Epidermal melanocyte (primary cell): ENCODE results near the gene PHYHD1.

ENCODE experiments used
- DNase-seq: peaks from one replicate; pipeline ENCODE4 v3.0.0; 2011; ENCODE audit warnings: low spot score; ENCODE audit not compliant: insufficient read length

PHYHD1 gene

DNA sequence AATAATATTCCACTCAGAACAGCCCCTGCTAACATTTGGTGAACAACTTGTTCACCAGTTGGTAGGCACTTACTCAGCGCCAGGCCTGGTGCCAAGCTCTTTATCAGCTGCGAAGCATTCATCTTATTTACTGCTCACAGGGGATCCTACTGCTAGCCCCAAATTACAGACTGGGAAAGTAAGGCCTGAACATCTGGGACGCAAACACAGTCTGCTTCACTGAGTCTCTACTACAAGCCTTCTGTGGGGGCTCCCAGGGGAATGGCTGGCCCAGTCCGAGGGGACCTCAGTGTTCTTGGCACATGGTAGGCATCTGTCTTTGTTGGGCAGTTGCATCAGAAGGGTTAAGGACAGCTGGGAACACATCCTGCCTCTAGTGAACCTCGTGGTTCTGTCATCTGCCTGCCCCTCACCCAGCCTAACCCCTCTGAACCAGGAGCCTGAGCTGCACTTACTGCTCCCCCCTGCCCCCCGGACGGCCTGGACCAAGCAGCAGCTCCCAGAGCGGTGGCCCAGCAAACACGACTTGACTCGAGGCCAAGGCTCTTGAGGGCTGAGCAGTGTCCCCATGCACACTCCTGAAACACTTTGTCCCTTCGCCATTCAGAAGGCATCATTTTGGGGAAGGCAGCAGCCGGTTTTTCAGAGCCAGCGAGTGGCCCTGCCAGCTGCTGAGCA, at the start of gene PHYHD1:
Gene PHYHD1 (plus strand): TSS at position 602 of the 678 bp plus-strand sequence. CDS start 1,342 bp downstream, outside the sequence.
- no peak for DNase-seq

DNA sequence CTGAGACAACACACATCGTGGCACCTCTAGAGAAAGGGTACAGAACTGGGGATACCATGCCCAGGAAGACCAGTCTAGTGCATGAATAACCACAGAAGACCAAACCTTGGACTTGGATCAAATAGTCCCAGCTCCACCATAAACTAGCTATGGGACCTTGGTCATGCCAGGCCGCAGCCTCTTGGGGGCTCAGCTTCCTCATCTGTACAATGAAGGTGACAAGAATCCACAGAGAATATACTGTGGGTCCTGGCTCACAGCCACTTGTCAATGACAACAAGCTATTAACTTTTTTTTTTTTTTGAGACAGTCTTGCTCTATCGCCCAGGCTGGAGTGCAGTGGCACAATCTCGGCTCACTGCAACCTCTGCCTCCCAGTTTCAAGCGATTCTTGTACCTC, 42.9 kb upstream of the PHYHD1 start:
- no peak for DNase-seq

DNA sequence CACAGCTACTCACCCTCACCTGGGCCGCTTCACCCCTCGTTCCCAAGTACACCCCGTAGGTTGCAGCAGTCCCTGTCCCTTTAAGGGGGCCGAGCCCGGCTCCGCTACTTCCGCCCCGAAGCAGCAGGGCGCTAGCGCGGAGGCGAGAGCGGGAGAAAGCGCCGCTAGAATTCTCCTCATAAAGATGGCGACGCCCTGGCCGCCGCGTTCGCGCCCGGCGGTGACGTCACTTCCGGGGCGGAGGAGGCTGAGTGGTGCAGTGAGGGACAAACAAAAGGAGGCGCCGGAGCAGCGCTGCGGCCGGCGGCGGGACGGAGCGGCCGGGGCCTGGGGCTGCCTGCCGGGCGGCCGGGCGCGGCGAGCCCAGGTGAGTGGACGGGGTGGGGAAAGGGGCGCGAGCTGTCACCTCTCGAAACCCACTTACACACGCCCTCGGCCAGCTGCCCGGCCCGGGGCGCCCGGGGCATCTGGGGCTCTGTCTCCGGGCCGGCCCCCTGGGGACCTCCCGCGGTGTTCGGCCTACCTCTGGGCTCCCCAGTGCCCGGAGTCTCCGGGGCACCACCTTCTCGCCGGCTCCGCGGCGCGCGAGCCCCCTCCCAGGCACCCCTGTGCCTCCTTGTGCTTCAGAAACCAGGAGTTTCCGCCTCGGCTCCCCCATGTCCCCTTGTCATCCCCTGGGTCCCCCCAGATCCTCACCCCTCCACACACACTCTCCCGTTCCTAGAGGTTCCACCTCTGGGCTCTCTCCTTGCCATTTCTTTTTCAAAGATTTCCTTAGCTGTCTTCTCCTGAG, 38.7 kb upstream of the PHYHD1 start, which contains the start of the genes KYAT1 and LRRC8A:
Gene KYAT1 (minus strand): TSS at position 67 of the 793 bp plus-strand sequence. CDS start 36,545 bp downstream, outside the sequence.
Gene LRRC8A (plus strand): TSS at position 250 of the 793 bp plus-strand sequence. CDS start 25,032 bp downstream, outside the sequence.
- DNase-seq = peak; percentile 96

DNA sequence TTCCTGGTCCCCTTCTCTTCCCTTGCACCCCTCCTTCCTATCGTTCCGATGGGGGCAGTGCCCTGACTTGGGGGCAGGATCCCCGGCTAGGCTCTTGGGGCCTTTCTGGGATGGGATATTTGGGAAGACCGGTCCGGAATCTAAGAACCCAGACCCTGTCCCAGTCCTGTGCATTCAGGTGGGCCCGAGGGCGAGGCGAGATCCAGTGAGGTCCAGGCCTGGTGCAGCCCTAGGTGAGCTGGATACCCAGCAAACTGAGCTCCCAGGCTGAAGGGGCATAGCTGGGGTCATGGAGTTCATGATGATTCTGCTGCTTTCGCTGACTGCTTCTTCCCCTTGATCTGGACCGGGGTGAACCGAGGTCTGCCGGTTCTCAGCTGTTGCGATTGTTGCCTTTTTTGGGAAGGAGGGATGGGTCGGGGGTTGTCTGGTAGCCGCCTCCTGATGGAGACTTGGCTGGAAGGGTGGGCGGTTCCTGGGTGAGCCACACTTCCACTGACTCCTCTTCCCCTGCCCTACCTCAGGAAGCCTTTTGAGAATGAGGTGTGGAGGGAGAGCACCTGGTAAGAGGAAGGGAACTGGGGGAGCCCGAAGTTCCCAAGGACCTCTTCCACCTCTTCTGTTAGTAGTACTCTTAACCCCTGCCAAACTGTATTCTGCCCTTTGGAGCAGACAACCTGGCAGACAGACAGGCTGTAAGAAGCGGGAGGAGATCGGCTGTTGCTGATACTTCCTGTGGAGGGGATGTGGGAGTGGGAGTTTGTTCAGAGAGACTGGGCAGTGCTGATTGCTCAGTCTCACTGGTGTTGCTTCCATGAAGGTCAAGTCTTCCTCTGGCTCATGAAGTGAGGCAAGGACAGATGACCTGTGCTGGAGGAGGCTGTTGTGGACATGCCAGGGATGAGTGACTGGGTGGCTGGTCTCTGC, 37.8 kb upstream of the PHYHD1 start:
- DNase-seq = no peak

DNA sequence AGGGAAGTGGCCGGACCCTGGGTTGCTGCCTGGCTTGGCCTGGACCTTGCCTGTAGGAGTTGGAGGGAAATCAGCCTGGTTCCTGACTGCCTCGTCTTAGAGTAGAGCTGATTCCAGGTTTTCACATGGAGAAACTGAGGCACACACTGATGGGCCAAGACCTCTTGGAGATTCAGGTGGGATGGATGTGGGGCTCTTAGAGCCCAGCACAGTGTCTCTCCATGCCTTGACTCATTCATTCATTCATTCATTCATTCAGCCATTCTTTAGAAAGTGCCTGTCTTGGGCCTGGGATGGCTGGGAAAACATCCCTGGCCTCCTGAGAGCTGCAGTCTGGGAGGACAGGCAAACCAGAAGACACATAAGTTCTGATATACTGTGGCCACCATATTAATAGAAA, 36.6 kb upstream of the PHYHD1 start:
- no peak for DNase-seq

DNA sequence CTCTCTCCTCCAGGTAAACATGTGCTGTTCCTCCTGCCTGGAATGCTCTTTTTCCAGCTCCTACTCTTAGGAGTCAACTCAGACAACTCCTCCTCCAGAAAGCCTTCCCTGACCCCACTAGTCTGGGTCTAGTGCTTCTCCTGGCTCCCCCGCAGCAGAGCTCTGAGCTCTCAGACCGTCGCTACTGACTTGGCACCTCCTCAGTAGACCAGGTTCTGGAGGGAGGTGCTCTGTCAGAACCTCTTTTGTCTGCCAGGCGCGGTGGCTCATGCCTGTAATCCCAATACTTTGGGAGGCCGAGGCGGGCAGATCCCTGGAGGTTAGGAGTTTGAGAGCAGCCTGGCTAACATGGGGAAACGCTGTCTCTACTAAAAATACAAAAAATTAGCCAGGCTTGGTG, 35.4 kb upstream of the PHYHD1 start:
- DNase-seq = no peak

DNA sequence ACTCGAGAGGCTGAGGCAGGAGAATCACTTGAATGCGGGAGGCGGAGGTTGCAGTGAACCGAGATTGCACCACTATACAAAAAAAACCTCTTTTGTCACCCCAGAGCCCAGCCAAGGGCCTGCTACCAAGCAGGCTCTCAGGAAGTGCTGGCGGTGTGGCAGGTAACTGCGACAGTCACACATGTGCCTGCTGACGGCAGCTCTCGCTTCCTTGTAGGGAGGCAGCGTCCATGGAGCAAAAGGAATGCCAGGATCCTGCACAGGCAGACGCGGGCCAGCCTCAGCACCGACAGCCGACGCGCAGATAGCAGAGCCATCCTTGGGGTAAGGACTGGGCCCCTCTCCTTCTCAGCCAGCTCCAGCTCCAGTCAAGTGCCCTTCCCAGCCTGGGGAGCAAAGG, 35.0 kb upstream of the PHYHD1 start:
- no peak for DNase-seq

DNA sequence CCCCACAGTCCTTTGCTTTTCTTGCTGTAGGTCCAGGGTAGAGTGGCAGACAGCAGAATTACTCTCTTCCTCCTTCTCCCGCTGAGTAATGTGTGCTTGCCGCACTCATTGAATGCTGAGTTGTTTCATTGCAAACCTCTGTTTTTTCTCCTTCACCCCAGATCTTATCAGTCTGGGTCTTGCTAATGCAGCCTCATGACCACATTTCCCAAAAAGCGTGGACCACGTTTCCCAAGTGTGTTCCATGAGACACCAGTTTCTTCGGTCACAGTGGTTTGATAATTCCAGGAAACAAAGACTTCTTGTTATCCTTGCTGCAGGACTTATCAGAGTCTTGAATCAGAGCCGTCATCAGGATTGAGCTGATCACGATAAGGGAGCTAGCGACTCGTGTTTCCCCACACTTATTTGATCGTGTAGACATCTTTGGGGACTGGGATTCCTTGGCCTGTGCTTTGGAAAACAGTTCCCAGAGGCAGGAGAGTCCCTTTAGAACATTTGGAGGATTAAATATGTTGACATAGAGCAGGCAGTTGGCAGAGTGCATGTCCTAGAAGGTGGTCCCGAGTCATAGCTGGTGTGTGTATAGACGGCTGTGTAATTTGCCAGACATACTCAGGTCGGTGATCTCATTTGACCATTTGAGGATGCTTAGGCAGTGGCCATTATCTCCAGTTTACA, 34.4 kb upstream of the PHYHD1 start:
- DNase-seq = no peak

DNA sequence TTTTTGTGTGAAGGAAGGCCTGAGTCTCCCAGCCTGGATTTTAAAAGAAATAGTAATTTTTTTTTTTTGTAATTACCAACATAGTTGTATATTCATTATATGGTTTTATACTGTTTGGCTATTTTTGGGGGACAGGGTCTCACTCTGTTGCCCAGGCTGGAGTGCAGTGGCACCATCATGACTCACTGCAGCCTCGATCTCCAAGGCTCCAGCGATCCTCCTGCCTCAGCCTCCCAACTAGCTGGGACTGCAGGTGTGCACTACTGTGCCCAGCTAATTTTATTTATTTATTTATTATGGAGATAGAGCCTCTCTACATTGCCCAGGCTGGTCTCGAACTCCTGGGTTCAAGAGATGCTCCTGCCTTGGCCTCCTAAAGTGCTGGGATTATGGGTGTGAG, 33.7 kb upstream of the PHYHD1 start:
- DNase-seq = no peak

DNA sequence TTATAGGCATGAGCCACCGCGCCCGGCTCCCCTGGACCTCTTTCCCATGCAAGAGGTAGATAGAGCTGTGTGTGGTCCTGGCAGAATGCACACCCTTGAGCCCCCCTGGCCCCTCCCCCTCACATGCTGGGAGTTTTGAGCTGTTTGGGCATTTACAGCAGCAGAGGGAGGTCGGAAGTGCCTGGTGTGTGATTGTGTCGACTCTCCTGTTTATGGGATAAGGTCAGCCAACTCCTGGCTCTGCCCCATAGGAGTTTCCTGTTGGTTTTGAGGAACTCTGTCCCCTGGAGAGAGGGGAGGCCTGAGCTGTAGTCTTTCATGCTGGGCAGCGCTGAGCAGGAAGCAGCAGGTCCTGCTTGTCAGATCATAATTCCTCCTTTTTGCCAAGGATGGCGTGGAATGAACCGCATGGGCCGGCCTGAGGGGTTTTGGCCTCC, 32.9 kb upstream of the PHYHD1 start:
- no peak for DNase-seq

DNA sequence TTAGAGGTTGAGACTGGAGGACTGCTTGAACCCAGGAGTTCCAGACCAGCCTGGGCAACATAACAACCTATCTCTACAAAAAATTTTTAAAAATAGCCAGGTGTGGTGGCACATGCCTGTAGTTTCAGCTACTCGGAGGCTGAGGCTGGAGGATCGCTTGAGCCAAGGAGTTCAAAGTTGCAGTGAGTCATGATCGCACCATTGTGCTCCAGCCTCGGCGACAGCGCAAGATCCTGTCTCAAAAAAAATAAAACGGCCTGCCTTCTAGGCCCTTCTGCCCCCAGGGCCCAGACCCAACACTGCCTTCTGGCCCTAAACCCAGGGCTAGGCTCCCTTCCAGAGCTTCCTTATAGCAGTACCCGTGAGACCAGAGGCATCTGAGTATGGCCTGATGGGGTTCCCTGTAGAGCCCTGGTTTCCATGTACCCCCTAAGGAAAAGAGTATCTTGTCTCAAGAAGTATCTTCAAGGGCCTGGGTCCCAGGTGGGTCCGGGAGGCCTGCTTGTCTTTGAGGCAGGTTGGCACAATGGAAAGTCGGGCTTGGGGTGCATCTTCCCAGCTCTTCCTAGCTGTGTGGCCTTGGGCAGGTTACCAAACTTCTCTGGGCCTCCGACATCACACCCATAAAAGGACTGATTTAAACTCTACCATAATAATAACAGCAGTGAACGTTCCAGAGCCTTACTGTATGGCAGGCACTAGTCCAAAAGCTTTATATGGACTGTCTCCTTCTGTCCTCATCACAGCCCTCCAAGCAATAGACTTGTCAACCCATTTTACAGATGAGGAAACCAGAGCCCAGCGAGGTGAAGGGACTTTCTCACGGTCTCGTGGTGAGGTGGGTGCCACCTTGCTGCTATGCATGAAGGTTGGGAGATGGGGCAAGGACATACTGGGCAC, 29.2 kb upstream of the PHYHD1 start:
- DNase-seq = no peak

DNA sequence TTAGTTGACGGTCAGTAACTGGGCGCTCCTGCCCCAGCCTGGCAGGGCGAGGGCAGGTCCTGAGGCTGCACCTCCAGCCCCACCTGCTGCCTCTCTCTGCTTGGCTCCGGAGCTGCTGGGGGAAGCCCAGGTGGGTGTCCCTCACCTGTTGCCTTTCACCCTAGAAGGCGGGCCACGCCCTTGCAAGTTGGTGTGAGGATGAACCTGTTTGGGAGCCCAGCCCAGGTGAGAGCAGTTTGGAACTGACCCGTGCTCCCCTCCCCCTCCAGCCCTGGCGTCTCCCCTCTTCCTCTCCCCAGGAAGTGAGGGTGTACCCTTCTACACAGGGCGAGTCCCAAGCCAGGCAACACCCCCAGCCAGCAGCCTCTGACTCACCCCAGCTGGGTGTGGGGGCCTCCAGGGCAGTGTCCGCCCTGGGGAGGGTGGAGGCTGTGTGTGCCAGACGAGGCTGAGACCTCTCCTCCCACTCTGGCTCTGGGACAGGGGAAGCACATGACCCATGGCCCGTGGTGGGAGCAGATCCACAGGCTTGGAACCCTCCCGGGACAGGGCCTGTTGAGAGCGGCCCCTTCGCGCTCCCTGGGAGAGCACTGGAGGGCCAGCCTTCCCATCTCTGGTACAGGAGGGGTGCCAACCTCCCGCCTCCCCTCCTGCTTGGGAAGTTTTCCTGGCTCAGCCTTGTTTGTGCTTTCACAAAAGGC, 28.4 kb upstream of the PHYHD1 start:
- peak; percentile 86 for DNase-seq

DNA sequence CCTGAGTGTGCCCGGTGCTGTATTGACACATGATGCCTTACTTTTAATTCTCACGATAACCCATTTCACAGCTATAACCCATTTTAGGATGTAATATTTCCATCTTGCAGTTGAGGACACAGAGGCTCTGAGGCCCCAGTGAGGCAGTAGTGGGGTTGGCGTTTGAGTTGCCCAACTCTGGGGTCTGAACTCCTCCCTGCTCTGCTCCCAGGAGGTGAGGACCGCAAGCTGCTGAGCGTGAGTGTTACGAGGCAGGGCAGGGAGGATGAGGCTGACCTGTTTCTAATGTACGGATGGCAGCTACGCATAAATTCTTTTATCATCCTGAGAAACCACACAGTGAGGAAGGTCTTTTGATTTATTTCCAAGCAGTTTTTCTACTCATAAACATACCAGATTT, 27.4 kb upstream of the PHYHD1 start:
- no peak for DNase-seq

DNA sequence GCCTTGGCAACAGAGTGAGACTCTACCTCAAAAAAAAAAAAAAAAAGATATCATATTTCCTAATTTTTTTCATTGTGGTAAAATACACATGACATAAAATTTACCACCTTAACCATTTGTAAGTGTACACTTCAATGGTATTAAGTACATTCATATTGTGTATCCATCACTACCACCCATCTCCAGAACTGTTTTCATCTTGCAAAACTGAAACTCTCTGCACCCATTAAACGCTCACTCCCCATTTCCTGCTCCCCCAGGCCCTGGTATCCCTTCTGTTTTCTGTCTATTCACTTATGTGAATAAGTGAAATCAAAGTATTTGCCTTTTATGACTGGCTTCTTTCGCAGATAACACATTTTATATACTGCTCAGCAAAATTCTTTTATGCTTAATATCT, 26.0 kb upstream of the PHYHD1 start:
- DNase-seq = no peak

DNA sequence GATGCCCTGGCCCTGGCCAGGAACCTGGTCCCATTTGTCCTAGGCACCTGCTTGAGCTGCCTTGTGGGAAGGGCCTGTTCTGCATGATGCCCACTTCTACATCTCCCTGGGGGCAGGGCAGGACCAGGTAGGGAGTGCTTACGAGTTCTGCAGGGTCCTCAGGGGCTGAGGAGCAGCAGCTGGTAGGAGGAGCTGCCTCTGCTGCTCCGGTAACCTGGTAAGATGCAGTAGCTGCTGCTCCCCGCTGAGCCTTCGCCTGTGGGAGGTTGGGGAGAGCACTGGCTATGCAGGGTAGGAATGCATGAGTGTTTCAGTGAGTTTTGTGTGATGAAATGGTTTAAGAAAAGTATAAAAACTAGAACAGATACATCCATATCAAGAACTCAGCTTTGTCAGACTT, 25.2 kb upstream of the PHYHD1 start:
- DNase-seq = no peak

DNA sequence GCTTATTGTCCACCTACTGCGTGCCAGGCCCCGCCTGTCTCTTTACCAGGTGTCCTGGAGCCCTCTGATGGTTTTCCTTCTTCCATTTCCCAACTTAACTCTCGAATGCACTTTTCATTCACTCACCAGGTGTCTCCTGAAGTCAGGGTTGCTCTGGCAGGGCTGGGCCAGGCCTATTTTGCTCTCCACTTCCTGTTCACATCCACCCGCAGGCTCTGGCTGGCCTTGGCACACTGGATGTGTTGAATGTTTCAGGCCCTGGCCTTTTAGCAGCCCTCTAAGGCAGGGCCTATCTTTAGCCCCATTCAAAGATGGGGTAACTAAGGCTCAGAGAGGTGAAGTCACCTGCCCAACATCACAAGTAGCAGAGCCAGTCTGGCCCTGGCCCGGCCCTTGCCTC, 22.4 kb upstream of the PHYHD1 start:
- no peak for DNase-seq

DNA sequence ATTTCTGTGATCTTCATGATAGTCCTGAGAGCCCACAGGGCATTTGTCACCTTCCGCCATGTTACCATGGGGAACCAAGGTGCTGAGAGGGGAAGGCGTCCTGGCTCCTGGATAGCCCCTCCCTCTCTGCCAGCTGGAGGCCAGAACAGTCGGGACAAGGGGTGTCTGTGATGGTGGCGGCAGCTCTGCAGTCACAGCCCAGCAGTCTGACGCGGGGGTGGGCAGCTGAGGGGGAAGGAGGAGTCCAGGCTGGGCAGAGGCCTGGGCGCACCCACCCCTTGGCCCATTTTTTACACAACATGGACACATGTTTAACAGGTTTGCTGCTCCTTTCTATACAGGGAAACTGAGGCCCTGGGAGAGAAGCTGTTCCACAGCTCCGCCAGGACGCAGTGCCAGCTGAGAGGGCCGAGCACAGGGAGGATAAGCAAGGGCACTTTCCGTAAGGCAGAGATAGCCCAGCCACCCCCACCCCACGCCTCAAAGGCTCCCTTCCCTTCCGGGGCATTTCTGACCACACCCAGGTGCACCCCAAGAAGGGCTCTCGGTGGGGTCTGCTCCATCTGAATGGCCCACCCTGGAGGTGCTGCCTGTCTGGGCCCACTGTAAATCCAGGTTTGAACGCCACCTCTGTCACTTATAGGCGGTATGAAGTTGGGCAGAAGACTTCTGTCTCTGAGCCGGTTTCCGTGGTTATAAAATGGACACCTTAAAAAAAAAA, 21.8 kb upstream of the PHYHD1 start:
- DNase-seq = no peak

DNA sequence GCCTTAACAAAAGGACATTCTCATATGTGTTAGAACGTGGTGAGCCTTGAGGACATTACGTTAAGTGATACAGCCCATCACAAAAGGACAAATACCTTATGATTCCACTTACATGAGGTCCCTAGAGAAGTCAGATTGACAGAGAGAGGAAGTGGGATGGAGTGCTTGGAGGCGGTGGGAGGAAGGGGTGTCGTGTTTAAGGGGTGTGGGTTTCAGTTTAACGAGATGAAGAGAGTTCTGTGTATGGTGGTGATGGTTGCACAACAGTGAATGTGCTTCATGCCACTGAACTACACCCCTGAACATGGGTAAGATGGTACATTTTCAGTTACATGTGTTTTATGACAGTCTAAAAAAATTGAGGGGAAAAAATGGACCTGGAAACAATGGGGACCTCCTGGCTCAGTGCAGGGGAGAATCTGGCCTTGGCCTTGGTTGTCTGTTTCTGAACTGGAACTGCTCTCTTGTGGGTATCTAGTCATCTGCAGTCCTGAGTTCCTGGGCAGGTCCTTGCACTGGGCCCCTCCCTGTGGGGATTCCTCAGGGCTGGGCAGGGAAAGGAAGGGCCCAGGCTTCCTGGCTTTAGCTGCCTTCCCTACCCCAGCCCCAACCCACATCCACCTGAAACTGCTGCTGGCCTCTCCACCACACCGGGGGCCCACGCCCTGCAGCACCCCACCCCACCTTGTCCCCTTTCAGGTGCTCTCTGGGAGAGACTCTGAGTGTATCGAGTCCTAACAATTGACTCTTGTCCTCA, 21.0 kb upstream of the PHYHD1 start:
- DNase-seq = no peak
